Neural cell (in vitro differentiated cells): ENCODE data around the gene RMDN3. TPM values are rescaled to one million over a fixed set of nuclear protein-coding genes. Genes with fewer than 3 reads are reported as not detected.

Experiments used
- H2AFZ ChIP-seq: fragments of 200-600, 300-800 bp; sonication (generic), shearing (Covaris generic); 2 replicates; pipeline ENCODE4 v1.6.0; 2014; ENCODE audit warnings: low read depth, mild to moderate bottlenecking, antibody characterized with exemption, low read length, moderate library complexity
- H3F3A ChIP-seq: fragments of 200-600 bp; shearing (Covaris generic); 2 replicates; pipeline ENCODE4 v1.6.1; 2016; ENCODE audit warnings: mild to moderate bottlenecking, moderate library complexity, mixed read lengths, antibody characterized with exemption, low read length; ENCODE audit not compliant: insufficient read depth, poor library complexity, severe bottlenecking
- H3K27ac ChIP-seq: fragments of 200-600, 300-800 bp; sonication (generic), shearing (Covaris generic); 2 replicates; pipeline ENCODE4 v1.5.1; 2014; ENCODE audit warnings: mild to moderate bottlenecking, low read length, moderate library complexity
- H3K27me3 ChIP-seq: fragments of 300-800, 200-600 bp; sonication (generic), shearing (Covaris generic); 2 replicates; pipeline ENCODE4 v1.6.0; 2014; ENCODE audit warnings: mild to moderate bottlenecking, low read depth, low read length, moderate library complexity; ENCODE audit not compliant: insufficient read depth
- H3K36me3 ChIP-seq: fragments of 300-800, 200-600 bp; sonication (generic), shearing (Covaris generic); 2 replicates; pipeline ENCODE4 v1.5.1; 2014; ENCODE audit warnings: mild to moderate bottlenecking, antibody characterized with exemption, low read length, moderate library complexity; ENCODE audit not compliant: insufficient read depth
- H3K4me2 ChIP-seq: fragments of 300-800, 200-600 bp; sonication (generic), shearing (Covaris generic); 2 replicates; pipeline ENCODE4 v1.6.0; 2014; ENCODE audit warnings: mild to moderate bottlenecking, low read length
- H3K4me3 ChIP-seq: fragments of 300-800, 200-600 bp; sonication (generic), shearing (Covaris generic); 2 replicates; pipeline ENCODE4 v1.5.1; 2014; ENCODE audit warnings: mild to moderate bottlenecking, low read length, moderate library complexity
- H3K79me2 ChIP-seq: fragments of 200-600 bp; shearing (Covaris generic); replicated peaks from 2 replicates; pipeline ENCODE4 v1.6.0; 2014; ENCODE audit warnings: mild to moderate bottlenecking, low read length, moderate library complexity; ENCODE audit not compliant: insufficient read depth
- H3K9ac ChIP-seq: fragments of 300-800, 200-600 bp; sonication (generic), shearing (Covaris generic); 2 replicates; pipeline ENCODE4 v1.6.1; 2016; ENCODE audit warnings: mild to moderate bottlenecking, low read length, mixed read lengths
- H3K9me2 ChIP-seq: fragments of 200-600 bp; shearing (Covaris generic); 2 replicates; pipeline ENCODE4 v1.6.1; 2016; ENCODE audit warnings: mild to moderate bottlenecking, low read length, mixed read lengths; ENCODE audit not compliant: insufficient read depth
- H3K9me3 ChIP-seq: fragments of 200-600, 300-800 bp; sonication (generic), shearing (Covaris generic); 2 replicates; pipeline ENCODE4 v1.6.1; 2016; ENCODE audit warnings: mild to moderate bottlenecking, mixed run types, low read length, moderate library complexity, mixed read lengths
- H4K20me1 ChIP-seq: fragments of 200-600 bp; shearing (Covaris generic); 2 replicates; pipeline ENCODE4 v1.6.1; 2016; ENCODE audit warnings: mild to moderate bottlenecking, mixed run types; ENCODE audit not compliant: insufficient read depth
- CTCF ChIP-seq: fragments of 450-650 bp; IDR thresholded peaks from 2 replicates; pipeline ENCODE4 v1.5.1; 2014; ENCODE audit warnings: antibody characterized with exemption, mild to moderate bottlenecking, moderate library complexity; ENCODE audit not compliant: poor library complexity, severe bottlenecking
- EP300 ChIP-seq: fragments of 450-650 bp; conservative IDR thresholded peaks from 2 replicates; pipeline ENCODE4 v1.6.1; 2014; ENCODE audit warnings: antibody characterized with exemption, mild to moderate bottlenecking, moderate library complexity; ENCODE audit not compliant: poor library complexity, severe bottlenecking
- EZH2 ChIP-seq: fragments of 200-600, 300-800 bp; shearing (Covaris generic), sonication (generic); IDR thresholded peaks from 2 replicates; pipeline ENCODE4 v1.6.1; 2014; ENCODE audit warnings: antibody characterized with exemption, low read length, borderline replicate concordance, mild to moderate bottlenecking; ENCODE audit not compliant: insufficient read depth, poor library complexity, severe bottlenecking
- MXI1 ChIP-seq: fragments of 450-650 bp; conservative IDR thresholded peaks from 2 replicates; pipeline ENCODE4 v1.6.1; 2014; ENCODE audit warnings: antibody characterized with exemption, mild to moderate bottlenecking; ENCODE audit not compliant: poor library complexity, severe bottlenecking
- POLR2AphosphoS5 ChIP-seq: IDR thresholded peaks from 2 replicates; pipeline ENCODE4 v1.6.1; 2012
- REST ChIP-seq: IDR thresholded peaks from 2 replicates; pipeline ENCODE4 v1.6.1; 2012; ENCODE audit warnings: borderline replicate concordance
- TAF1 ChIP-seq: IDR thresholded peaks from 2 replicates; pipeline ENCODE4 v1.6.1; 2012; ENCODE audit warnings: low read depth
- polyA plus RNA-seq: library from polyadenylated mRNA; depleted of rRNA; stranded (reverse); fragments of >200 nt; gene quantifications from 2 replicates; pipeline ENCODE4 v1.2.3, GENCODE V29; 2014

RMDN3 gene
- polyA plus RNA-seq, 1 donor from 2014 or later: 24.7 TPM

- Histone ChIP-seq H3K4me2 (no peak overlapping the region), H3K27ac (no peak overlapping the region), H3K79me2 (no peaks in the 10 kb centered on the region), H3F3A (no peaks in the 10 kb centered on the region), H3K9ac (no peak overlapping the region), H3K9me2 (no peaks in the 10 kb centered on the region), H3K36me3 (no peaks in the 10 kb centered on the region), H3K4me3 (no peak overlapping the region), H4K20me1 (no peaks in the 10 kb centered on the region), H2AFZ (no peak overlapping the region), H3K9me3 (no peaks in the 10 kb centered on the region), H3K27me3 (no peaks in the 10 kb centered on the region)
- TF ChIP-seq CTCF: no peak
- TF ChIP-seq REST: no peak
- no peak for TF ChIP-seq EZH2
- TF ChIP-seq EP300: no peak
- no peak for TF ChIP-seq TAF1
Measured at GRCh38 chr15:40776537-40777141, 21.6 kb upstream of the RMDN3 start.

GRCh38 chr15:40775740-40776536 is 20.9 kb upstream of the RMDN3 start:
- no peak overlapping the region for H3K27ac ChIP-seq
- no peaks in the 10 kb centered on the region for H3K27me3 ChIP-seq
- no peaks in the 10 kb centered on the region for H3K79me2 ChIP-seq
- no peak overlapping the region for H3K4me2 ChIP-seq
- H4K20me1 ChIP-seq: no peaks in the 10 kb centered on the region
- H3F3A ChIP-seq: no peaks in the 10 kb centered on the region
- no peaks in the 10 kb centered on the region for H3K9me3 ChIP-seq
- H3K9me2 ChIP-seq: no peaks in the 10 kb centered on the region
- TF ChIP-seq EP300 (no peak), EZH2 (no peak), MXI1 (no peak), POLR2AphosphoS5 (no peak)
- H3K4me3 ChIP-seq: no peak overlapping the region
- H3K9ac ChIP-seq: no peak overlapping the region
- no peaks in the 10 kb centered on the region for H3K36me3 ChIP-seq
- H2AFZ ChIP-seq: no peak overlapping the region
